NCI-H82 treated with DMSO at 0.1 percent for 48 hours (cell line): ENCODE results near the gene SPAG5.
A peak's percentile ranks its signal among the peaks of the same experiment; 100 is the strongest.

Experiments
- DNase-seq: peaks from one replicate; lab custom pipeline; 2025; ENCODE audit not compliant: unreplicated experiment; lab: John Stamatoyannopoulos, UW

Gene SPAG5

GRCh38 chr17:28572259-28573039 lies 26.4 kb downstream of the SPAG5 start:
- no peak for DNase-seq

GRCh38 chr17:28571361-28572122 lies 27.3 kb downstream of the SPAG5 start, which contains the start of gene PIGS:
Gene PIGS, minus strand, starts transcription at chr17:28571524. Its CDS starts 28 bp downstream, at chr17:28571496.
- peak; percentile 86 for DNase-seq

- no peak for DNase-seq
These were observed 28.0 kb downstream of the SPAG5 start for GRCh38 chr17:28570716-28571360.

- DNase-seq = no peak
These were observed 29.4 kb downstream of the SPAG5 start for GRCh38 chr17:28569446-28569845.

GRCh38 chr17:28567604-28568003 lies 31.2 kb downstream of the SPAG5 start:
- DNase-seq = no peak

- DNase-seq = no peak
These were observed 35.4 kb downstream of the SPAG5 start for GRCh38 chr17:28563475-28563874.

- DNase-seq = no peak
These were observed 43.8 kb downstream of the SPAG5 start for GRCh38 chr17:28555022-28555421.

- DNase-seq = no peak
These were observed 44.3 kb downstream of the SPAG5 start for GRCh38 chr17:28554565-28554964.

- DNase-seq = no peak
These were observed 45.8 kb downstream of the SPAG5 start for GRCh38 chr17:28553000-28553505.

- peak; percentile 75 for DNase-seq
These were observed 46.4 kb downstream of the SPAG5 start, which contains the start of gene UNC119 for GRCh38 chr17:28552176-28552999. Gene UNC119, minus strand, starts transcription at chr17:28552624. Its CDS starts 67 bp downstream, at chr17:28552557.

- no peak for DNase-seq
These were observed 47.2 kb downstream of the SPAG5 start for GRCh38 chr17:28551421-28552175.

GRCh38 chr17:28550858-28551257 lies 48.0 kb downstream of the SPAG5 start:
- DNase-seq = no peak

- peak; percentile 96 for DNase-seq
These were observed 49.3 kb downstream of the SPAG5 start for GRCh38 chr17:28549236-28550132.

GRCh38 chr17:28548417-28549130 lies 50.3 kb downstream of the SPAG5 start:
- no peak for DNase-seq

- DNase-seq = no peak
These were observed 51.0 kb downstream of the SPAG5 start for GRCh38 chr17:28547623-28548416.

GRCh38 chr17:28547096-28547622 lies 51.7 kb downstream of the SPAG5 start:
- DNase-seq = no peak

GRCh38 chr17:28545787-28546415 lies 52.9 kb downstream of the SPAG5 start:
- peak; percentile 52 for DNase-seq
